ENCODE data around the gene TMEM131L.

TMEM131L gene

DNA sequence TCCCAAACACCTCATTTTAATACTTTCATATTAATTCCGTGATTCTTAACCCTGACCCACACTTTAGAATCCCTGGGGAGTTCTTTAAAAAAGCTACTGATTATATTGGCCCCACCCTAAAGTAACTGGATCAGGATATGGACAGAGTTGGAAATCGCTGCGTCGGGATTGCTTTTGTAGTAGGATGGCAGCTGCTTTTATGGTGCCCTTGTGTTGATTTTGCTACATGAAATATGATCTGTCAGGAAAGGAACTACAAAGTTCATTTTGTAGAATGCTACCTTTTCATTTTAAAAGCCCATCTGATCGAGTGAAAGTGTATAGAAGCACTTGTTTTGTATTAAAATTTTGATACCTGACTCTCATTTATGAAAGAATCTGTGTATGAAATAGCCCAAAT is 43.6 kb downstream of the TMEM131L start:
- DNase-seq = no peak

DNA sequence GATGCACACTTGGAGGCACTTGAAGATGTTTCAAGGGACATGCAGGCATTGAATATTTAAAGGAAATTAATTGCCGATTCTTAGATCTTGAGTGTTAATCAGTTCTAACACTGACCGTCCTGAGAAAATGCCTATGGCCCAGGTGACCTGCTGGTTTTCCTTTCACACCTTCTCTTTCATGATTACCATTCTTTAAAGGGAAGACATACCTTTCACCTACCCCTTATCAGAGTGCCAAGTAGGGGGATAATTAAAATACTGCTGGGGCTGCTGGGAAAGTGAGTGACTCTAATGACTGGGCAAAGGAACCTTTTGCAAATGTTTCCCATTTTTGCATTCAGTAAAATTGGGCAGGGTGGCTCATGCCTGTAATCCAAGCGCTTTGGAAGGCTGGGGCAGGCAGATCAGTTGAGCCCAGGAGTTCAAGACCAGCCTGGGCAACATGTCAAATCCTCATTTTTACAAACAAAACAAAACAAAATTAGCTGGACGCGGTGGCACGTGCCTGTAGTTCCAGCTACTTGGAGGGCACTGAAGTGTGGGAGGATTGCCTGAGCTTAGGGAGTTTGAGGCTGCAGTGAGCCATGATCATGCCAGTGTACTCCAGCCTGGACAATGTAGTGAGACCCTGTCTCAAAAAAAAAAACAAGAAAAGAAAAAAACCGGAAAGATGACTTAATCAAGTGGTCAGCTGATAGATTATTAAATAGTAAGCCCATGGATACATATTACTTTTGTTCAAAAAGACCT is 44.3 kb downstream of the TMEM131L start:
- DNase-seq = no peak

DNA sequence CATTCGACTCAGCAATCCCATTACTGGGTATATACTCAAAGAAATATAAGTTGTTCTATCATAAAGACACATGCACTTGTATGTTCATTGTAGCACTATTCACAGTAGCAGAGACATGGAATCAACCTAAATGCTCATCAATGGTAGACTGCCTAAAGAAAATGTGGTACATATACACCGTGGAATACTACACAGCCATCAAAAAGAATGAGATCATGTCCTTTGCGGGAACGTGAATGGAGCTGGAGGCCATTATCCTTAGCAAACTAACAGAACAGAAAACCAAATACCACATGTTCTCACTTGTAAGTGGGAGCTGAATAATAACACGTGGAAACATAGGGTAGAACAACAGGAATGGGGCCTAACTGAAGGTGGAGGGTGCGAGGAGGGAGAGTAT is 44.9 kb downstream of the TMEM131L start:
- DNase-seq = no peak

DNA sequence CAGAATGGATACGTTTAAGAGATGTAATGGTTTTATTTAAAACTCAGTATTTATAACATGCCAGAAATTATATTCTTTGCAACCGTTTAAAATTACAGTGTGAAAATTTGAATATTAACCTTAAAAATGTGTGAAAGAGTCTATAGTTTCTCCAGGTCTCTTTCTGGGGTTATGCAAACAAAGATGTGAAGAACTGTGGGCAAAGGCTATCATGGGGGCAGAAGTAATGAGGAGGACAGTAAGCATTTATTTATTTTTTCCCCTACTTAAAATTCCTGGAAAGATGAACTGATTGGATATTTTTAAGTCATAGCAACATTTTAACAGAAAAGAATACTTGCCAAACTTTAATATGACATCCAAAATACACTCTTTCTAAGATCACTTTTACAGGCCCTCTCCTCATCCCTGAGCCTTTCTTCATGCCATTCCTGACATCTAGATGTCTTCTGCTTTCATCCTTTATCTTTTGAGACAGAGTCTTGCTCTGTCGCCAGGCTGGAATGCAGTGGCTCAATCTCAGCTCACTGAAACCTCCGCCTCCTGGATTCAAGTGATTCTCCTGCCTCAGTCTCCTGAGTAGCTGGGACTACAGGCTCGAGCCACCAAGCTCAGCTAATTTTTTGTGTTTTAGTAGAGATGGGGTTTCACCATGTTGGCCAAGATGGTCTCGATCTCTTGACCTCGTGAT is 46.1 kb downstream of the TMEM131L start:
- no peak for DNase-seq

DNA sequence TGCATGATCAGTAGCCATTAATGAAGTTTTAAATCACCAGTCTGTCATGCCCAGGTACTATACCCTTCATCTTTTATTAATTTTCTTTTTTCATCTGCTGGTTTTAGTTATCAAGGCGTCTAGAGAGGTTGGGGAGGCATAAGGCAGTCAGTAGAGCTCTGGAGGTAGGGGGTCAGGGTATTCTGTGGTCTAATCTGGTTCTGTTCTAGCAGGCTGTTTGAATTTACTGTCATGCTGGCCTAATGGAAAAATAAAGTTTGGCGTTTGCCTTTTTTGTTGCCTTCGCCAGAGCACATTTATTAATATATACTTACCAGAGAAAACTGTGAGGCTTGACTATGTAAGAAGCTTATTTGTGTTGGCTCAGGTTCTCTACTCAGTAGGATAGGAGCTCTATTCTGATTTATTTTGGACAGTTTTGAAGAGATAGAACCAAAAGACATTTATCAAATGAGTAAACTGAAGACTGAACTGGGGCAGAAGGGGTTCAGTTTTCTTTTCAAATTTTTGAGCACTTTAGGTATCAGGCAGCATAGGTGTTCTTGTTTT is 46.9 kb downstream of the TMEM131L start:
- no peak for DNase-seq

GRCh38 chr4:153513596-153513995 is 47.4 kb downstream of the TMEM131L start:
- DNase-seq = no peak

DNA sequence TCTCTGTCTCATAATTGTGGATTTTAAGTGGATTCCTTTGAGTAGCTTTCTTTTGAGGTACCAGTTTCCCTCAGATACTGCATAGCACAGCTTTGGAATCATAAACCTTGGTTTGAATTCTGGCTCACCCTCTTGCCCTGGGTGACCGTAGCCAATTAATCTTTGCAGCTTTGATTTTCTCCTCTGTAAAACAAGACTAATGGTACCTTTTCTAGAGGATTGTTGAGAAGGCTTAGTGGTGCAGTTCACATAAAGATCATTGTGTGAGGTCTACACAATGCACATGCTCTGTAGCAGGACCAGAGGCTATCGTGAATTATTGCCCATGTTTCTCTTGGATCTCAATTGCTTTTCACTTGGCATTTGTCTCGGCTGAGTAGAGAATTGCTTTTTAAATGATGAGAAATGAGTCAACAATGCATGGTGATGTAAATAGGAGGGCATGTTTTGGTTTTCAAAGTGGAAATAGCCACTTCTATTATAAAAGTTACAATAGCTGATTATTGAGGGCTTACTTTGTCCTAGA is 47.9 kb downstream of the TMEM131L start:
- no peak for DNase-seq

DNA sequence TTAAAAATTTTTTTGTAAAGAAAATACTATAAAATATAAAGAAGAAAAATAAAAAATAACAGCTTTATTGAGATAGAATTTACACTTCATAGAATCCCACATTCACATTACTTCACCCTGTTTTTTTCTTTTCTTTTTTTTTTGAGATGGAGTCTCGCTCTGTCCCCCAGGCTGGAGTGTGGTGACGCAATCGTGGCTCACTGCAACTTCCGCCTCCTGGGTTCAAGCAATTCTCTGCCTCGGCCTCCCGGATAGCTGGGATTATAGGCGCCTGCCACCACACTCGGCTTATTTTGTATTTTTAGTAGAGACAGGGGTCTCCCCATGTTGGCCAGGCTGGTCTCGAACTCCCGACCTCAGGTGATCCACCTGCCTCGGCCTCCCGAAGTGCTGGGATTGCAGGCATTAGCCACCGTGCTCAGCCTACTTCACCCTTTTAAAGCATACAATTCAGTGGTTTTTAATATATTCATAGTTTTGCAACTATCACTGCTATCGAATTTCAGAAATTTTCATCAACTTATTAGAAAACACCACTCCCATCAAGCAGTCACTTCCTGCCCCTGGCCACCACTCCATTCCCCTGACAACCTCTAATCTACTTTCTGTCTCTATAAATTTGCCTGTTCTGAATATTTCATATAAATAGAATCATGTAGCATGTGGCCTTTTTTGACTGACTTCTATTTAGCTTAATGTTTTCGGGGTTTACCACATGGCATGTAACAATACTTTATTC is 48.7 kb downstream of the TMEM131L start:
- DNase-seq = no peak

- no peak for DNase-seq
Observed at GRCh38 chr4:153517159-153517558, 51.0 kb downstream of the TMEM131L start.

DNA sequence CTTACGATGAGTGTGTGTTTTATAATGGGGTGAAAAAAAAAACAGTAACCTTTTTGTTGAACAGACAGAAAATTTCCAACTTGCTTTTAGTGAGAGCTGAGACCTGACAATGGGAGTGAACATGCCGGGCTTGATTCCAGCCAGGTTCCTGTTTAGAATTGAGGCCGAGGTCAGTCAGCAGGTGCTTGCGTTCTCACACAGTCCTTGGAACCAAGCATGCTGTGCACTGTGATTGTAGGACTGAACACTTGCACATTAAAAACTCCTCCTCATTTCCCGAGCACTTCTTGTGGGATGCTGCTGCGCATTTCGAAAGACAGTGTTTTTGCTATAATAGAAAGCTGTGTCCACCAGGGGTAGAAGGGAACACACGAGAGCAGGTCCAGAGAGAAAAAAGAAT is 51.8 kb downstream of the TMEM131L start:
- no peak for DNase-seq

DNA sequence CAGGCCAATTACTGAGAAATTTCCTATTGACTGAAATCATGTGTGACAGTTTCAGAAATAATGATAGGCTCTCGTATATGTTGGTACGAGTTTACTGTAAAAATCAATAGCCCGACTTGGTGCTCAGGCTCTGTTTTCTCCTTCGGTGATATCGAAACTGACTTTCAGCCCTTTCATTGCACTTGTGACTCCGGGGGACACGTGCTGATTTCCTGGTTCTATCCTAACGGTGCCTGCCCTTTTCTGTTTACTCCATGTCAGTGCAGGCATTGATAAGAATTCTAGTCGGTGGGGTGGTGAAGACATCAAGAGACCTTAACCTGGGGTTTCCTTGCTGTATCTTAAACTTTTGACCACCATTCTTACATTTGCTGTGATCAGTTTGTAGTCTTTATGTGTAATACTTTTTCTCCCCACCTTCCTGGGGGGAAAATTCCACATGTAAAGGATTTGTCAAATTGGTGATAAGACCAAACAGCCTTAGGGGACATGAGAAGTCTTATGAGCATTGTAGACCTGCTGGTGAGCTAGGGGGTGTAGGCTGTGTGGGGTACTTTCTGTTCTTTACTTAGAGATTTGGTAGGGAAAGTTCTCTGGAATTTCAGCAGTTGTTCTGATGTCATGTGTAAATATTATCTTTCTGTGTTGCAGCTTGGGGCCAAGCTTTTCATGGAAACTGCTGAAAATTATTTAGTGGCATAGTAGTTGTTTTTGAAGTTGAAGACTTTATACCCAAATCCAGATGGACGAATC is 52.7 kb downstream of the TMEM131L start:
- no peak for DNase-seq

GRCh38 chr4:153519687-153520086 is 53.5 kb downstream of the TMEM131L start:
- DNase-seq = peak; percentile 50

GRCh38 chr4:153520227-153520626 is 54.1 kb downstream of the TMEM131L start:
- DNase-seq = no peak

DNA sequence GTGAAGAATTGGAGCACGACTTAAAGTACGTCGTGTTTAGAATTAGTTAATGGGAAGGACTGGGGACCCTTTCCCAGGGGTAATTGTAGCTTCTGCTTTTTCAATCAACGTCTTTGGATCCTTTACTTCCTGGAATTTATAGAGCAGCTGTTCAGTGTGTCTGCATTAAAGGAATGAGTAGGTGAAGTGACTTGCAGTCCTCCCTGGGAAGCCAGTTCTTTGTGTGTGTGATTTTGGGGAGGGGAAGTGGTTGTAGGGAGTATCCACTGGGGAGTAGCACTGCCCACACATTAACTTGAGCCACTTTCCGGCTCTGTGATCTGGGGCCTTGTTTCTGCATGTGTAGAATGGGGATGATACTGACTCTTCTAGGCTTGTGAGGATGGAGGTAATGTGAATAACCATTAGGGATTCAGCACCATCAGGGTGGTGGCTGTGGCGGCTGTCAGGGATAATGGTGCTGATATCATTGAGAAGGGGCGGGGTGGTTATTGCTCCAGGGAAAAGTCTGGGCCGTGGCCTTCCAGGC is 54.7 kb downstream of the TMEM131L start:
- DNase-seq = peak; percentile 92

DNA sequence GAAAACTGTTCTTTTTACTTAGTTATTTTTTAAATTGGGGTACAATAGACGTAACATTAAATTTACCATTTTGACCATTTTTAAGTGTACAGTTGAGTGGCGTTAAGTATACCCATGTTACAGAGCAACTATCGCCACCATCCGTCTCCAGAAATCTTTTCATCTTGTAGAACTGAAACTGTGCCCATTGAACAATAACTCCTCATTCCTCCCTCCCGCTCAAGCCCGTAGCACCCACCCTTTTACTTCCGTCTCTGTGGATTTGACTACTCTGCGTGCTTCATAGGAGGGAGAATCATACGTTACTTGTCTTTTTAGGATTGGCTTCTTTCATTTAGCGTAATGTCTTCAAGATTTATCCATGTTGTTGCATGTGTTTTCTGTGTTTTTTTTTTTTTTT is 55.3 kb downstream of the TMEM131L start:
- DNase-seq = no peak

DNA sequence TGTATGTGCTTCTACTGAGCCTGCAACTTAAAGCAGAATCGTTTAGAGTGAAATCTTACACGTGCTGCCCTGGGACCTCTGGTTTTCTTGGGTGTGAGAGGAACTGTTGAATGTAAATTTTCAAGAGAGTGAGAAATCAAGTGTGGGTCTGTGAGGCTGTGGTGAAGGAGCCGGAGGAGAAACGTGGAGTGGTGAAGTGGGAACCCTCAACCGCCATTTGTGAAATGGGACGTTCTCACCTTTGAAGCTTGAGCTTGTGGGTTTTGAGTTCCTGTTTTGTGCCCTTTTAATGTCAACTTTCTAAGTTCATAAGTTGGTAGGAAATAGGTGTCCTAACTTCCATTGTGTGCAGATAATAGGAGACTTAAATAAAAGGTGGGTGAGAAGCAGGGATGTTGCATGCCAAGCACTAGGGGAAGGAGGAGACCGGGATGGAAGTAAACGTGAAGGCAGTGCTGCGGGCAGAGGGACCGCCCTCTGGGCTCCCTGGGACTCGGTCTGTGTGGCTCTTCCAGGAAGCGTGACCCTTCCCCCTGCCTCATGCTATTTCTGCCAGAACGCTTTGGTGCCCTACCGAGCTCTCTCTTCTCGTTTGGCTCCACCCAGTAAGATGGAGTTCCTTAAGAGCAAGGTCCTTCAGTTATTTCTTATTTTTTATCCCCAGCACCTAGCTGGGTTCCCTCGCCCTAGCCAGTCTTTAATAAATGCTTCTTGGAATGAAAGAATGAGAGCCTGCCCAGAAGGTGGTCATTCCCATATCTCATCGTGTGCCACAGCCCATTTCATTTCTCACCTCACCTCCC is 56.0 kb downstream of the TMEM131L start:
- DNase-seq = peak; percentile 81

- DNase-seq = no peak
Observed at GRCh38 chr4:153522802-153523094, 56.6 kb downstream of the TMEM131L start.

GRCh38 chr4:153523164-153523796 is 57.1 kb downstream of the TMEM131L start:
- peak; percentile 13 for DNase-seq

DNA sequence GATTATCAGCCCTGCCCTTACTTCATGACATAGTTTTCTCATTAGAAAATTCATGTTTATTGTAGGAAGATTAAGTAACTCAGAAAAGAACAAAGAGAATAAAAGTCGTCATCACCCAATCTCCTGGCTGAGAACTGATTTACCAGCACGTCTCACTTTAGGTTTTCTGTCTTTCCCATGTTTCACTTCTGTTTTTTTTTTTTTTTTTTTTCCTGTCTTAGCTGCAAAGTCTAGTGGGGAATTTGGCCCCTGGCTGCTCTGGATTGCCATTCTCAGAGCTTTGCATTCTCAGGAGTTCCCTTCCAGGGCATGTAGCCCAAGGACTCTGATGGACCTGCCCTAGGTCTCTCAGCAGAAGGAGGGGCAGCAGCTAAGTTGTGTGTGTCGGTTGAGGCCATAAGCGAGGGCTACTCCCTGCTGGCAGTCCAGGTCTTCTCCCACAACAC is 57.8 kb downstream of the TMEM131L start:
- DNase-seq = no peak

DNA sequence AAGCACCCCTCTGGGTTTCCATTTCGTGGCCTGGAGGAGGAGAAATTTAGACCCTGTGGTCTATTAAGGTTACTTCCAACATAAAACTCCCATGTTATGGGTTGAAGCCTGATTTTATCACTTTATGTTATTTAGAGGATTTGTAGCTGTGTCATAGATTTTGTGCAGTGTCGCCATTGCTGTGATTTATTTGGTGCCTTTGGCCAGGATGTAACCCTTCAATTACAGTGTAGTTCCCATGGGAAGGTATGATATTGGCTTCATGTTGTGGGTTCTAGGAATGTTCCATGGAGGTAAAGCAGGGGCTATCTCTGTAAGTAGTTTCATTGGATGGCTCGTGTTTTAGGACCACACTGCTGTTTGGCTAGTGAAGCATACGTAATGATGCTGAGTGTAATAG is 58.5 kb downstream of the TMEM131L start:
- DNase-seq = no peak

DNA sequence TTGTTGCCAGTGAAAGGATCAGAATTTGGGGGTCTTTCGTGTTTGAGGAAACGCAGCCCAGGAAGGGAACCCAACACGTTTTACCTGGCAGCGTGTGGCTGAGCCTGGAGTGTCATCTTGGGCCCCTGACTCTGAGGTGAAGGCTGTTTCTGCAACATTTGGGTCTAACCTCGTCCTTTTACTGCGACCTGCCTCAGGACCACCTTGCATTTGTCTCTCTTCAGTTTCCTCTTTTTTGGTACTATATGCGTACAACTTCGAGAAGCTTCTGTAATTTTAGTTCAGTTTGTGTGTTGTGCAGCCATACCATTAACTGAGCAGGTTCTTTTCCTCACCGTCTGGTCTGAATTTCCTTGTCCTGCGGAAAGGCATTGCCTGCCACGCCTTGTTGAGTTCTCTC is 61.5 kb downstream of the TMEM131L start:
- no peak for DNase-seq
